ENCODE measurements around the gene PSME2.

DNA sequence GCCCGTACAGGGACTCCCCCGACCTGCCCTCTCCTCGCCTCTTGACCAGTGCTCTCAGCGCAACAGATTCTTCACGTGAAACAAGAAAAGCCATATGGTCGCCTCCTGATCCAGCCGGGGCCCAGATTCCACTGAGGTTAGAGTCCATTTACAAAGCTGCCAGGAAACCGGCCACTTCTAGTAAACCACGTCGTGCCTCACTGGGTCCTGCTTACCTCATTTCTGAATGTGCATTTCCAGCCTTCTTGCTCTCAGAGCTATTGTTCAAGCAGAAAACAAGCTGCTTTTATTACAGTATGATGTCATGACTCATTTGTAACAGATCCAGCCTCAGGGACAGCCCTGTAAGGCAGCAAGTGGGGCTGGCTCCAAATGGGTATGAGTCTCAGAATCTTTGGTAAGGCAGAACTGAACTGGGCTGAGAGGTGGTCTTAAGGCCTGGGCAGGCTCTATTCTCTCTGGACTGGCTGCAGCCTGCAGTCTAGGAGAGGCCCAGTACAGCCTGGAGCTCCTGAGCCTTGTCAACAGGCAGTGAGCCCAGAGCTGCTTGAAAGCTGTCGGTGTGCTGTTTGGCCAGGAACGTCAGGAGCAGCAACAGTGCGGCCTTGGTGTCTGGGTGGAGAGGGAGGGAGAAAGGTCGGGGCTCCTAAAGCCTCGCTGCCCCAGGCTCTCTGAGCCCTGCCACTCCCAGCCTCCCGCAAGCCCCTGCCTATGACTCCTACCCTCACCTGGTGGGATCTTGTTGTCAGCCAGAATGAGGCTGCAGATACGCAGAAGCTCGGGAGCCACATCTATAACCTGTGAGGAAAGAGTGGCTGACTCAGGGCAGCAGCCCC is 33.8 kb upstream of the PSME2 start:
- TF ChIP-seq POLR2A (IDR thresholded peaks at IDR 0.05; ENCODE audit: low read length) = no peak
- TF ChIP-seq GATA1 (IDR thresholded peaks at IDR 0.05; ENCODE audit: low read depth, low read length) = no peak
